ENCODE results near the gene C1orf226. TPM values are rescaled to one million over a fixed set of nuclear protein-coding genes. Genes with fewer than 3 reads are reported as not detected.
"Not testable (repeated sequence)": the region's sequence is repeated elsewhere in the genome, so short reads cannot be mapped to it uniquely, and the experiment has no call there.

Gene C1orf226
- total RNA-seq, 1 donor from 2014 or later = 5.1 TPM

DNA sequence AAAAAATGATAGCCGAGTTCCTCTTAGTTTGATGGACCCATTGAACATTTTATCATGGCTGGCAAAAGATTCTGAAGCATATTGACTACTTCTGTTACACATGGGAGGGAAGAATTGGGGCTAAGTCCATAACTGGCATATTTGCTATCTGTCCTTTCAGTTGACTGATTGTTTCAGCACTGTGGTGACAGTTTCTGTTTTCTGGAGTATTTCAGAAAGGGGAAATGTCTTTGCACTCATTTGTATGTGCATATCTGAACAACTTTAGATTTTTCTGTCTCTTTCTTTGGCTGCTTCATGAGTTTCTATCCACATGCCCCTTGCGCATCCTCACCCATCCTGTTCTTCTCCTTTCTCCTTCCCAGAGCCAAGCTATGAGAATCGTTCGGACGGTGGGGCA is 38.1 kb upstream of the C1orf226 start:
- H3K27me3 Mint-ChIP-seq (ENCODE audit: low read depth) = no peaks in the 10 kb centered on the region

DNA sequence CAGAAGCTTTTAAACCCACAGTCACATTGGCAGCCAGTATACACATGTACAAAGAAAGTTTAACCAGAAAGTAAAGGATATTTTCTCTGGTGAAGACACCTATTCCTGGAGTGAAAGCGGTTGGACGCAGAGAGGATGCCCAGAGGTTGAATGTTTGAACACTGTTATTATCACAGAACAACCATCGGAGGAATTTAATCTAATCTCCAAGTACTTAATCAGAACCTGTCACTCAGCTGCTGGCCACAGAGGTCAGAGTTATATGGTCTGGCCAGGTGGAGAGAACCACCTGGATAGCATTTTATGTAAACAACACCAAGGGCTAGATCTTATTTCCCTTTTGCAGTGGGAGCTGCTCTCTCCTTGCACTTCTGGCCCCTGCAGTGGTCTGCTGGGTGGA is 34.2 kb upstream of the C1orf226 start:
- H3K27ac Mint-ChIP-seq = no peak overlapping the region
- TF ChIP-seq, protein P1, sequence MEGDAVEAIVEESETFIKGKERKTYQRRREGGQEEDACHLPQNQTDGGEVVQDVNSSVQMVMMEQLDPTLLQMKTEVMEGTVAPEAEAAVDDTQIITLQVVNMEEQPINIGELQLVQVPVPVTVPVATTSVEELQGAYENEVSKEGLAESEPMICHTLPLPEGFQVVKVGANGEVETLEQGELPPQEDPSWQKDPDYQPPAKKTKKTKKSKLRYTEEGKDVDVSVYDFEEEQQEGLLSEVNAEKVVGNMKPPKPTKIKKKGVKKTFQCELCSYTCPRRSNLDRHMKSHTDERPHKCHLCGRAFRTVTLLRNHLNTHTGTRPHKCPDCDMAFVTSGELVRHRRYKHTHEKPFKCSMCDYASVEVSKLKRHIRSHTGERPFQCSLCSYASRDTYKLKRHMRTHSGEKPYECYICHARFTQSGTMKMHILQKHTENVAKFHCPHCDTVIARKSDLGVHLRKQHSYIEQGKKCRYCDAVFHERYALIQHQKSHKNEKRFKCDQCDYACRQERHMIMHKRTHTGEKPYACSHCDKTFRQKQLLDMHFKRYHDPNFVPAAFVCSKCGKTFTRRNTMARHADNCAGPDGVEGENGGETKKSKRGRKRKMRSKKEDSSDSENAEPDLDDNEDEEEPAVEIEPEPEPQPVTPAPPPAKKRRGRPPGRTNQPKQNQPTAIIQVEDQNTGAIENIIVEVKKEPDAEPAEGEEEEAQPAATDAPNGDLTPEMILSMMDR (IDR thresholded peaks at IDR 0.05; ENCODE audit: unreplicated experiment) = no peak
- no peak for DNase-seq (ENCODE audit: low spot score in 2 of 2, unreplicated experiment in 2 of 2)
- no peaks in the 10 kb centered on the region for H3K27me3 Mint-ChIP-seq (ENCODE audit: low read depth)
- peaks cover 7% of the 10 kb centered on the region for H3K4me1 Mint-ChIP-seq
- H3K4me3 Mint-ChIP-seq = no peak overlapping the region
- no peaks in the 10 kb centered on the region for H3K9me3 Mint-ChIP-seq
- H3K36me3 Mint-ChIP-seq = peaks cover 6% of the 10 kb centered on the region

More for the DNA sequence above, 38.1 kb upstream of the C1orf226 start:
- no peak for DNase-seq (ENCODE audit: low spot score in 2 of 2, unreplicated experiment in 2 of 2)
- H3K27ac Mint-ChIP-seq = no peak overlapping the region
- no peaks in the 10 kb centered on the region for H3K9me3 Mint-ChIP-seq
- H3K36me3 Mint-ChIP-seq = peaks cover 6% of the 10 kb centered on the region
- no peaks in the 10 kb centered on the region for H3K4me1 Mint-ChIP-seq
- TF ChIP-seq, protein P1 (IDR thresholded peaks at IDR 0.05; ENCODE audit: unreplicated experiment) = no peak
- no peak overlapping the region for H3K4me3 Mint-ChIP-seq

DNA sequence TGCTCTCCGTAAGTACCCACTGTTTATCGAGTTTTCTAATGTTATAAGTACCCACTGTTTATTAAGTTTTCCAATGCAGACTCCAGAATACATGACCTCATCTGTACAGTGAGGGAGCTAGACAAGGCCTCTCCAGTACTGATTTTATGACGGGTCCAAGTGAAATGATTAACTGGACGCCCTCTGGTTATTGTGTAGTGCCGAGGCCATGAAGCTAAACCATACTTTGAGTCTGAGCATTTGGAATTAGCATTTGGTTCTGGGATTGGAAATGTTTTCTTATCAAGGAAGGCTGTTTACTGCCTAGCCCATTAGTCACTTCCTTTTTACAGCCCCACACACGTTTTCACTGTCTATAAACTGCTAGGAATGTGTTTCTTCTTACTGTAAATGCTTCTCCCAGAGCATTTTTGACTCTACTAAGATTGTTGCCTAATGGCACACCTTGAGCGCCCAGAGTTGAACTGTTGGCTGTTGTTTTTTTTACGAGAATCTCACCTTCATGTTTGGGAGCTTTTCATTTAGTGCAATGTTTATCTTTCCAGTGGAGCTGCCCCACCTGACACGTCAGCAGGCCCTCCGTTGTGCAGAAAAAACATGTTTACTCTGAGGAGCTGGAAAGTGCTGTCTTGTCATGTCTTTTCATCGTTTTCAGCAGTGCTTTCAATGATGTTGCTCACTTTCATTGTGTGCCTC is 31.7 kb upstream of the C1orf226 start:
- TF ChIP-seq, protein P1 (IDR thresholded peaks at IDR 0.05; ENCODE audit: unreplicated experiment) = no peak
- DNase-seq (ENCODE audit: low spot score in 2 of 2, unreplicated experiment in 2 of 2) = no peak

DNA sequence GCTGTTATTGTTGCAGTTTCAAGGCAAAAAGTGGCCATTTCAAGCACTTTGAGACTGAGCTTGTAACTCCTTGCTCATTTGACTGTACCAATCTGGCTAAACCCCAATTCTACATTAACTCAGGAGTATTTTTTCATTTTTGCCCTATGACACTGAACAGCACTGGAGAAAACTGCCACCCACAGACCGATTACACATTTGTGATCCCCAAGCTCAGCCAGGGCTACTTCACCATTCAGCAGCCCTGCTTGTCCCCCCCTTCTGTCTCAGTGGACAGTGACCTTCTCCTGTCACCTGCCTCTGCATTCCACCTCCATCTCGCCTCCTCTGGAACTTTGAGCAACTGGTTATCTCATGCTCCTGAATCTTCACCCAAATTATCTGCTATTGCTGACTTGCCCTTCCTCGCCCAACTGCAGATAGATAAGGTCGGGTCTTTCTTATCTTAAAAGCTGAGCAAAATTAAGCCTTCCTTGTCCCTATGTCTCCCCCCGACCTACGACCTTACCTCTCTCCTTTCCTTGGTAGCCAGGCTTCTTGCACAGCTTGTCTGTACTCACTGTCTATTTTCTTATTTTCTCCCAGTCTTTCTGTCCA is 30.2 kb upstream of the C1orf226 start:
- Mint-ChIP-seq H3K4me1 (peaks cover 10% of the 10 kb centered on the region), H3K36me3 (no peaks in the 10 kb centered on the region), H3K27ac (no peak overlapping the region), H3K27me3 (ENCODE audit: low read depth) (no peaks in the 10 kb centered on the region), H3K4me3 (no peak overlapping the region), H3K9me3 (no peaks in the 10 kb centered on the region)
- no peak for DNase-seq (ENCODE audit: low spot score in 2 of 2, unreplicated experiment in 2 of 2)
- TF ChIP-seq, protein P1 (IDR thresholded peaks at IDR 0.05; ENCODE audit: unreplicated experiment) = no peak

More for the DNA sequence above, 31.7 kb upstream of the C1orf226 start:
- H3K4me1 Mint-ChIP-seq = peaks cover 10% of the 10 kb centered on the region
- H3K27me3 Mint-ChIP-seq (ENCODE audit: low read depth) = no peaks in the 10 kb centered on the region
- no peak overlapping the region for H3K4me3 Mint-ChIP-seq
- H3K27ac Mint-ChIP-seq = no peak overlapping the region
- H3K36me3 Mint-ChIP-seq = peaks cover 5% of the 10 kb centered on the region
- no peaks in the 10 kb centered on the region for H3K9me3 Mint-ChIP-seq

DNA sequence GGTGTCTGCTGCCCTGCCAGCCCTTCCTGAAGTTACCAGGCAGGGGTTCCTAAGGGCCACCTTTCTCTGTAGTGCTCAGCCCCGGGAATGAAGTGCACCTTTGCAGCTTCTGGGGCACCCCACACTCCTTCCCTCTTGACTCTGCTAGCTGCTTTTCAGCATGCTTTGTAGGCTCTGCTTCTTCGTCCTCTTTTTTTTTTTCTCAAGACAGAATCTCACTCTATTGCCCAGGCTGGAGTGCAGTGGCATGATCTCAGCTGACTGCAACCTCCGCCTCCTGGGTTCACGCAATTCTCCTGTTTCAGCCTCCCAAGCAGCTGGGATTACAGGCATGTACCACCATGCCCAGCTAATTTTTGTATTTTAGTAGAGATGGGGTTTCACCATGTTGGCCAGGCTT is 29.7 kb upstream of the C1orf226 start:
- not testable (repeated sequence) for H3K27me3 Mint-ChIP-seq (ENCODE audit: low read depth); H3K4me1 Mint-ChIP-seq; H3K9me3 Mint-ChIP-seq; DNase-seq (ENCODE audit: low spot score in 2 of 2, unreplicated experiment in 2 of 2); H3K4me3 Mint-ChIP-seq; H3K36me3 Mint-ChIP-seq; H3K27ac Mint-ChIP-seq

DNA sequence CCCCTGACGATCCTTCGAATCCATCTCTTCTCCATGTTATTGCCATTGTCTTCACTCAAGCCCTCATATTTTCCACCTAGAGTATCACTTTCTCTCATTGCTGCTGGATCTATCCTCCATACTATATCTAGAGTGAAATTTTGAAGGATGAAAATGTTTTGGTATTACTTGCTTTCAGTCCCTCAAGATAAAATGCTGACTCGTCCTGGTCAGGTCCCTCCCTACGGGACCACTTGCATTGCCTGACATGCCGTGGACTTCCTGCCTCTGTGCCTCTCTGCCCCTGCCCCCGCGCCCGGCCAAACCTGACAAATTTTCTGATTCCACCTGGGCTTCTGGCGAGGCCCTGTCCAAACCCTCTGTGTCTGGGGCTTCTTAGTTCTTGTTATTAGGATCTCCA is 28.4 kb upstream of the C1orf226 start:
- H3K9me3 Mint-ChIP-seq = no peaks in the 10 kb centered on the region
- no peak for DNase-seq (ENCODE audit: low spot score in 2 of 2, unreplicated experiment in 2 of 2)
- peaks cover 6% of the 10 kb centered on the region for H3K36me3 Mint-ChIP-seq
- H3K27me3 Mint-ChIP-seq (ENCODE audit: low read depth) = no peaks in the 10 kb centered on the region
- H3K27ac Mint-ChIP-seq = no peak overlapping the region
- TF ChIP-seq, protein P1 (IDR thresholded peaks at IDR 0.05; ENCODE audit: unreplicated experiment) = no peak
- peaks cover 10% of the 10 kb centered on the region for H3K4me1 Mint-ChIP-seq
- H3K4me3 Mint-ChIP-seq = no peak overlapping the region

Measured in mesothelial cell of epicardium (in vitro differentiated cells).